Endodermal cell (in vitro differentiated cells): Measurements from ENCODE around the gene CRB2. TPM values are rescaled to one million over a fixed set of nuclear protein-coding genes. Genes with fewer than 3 reads are reported as not detected.

Source experiments
- DNase-seq: peaks from one replicate; pipeline ENCODE4 v3.0.0-alpha.2; 2017
- H3K27ac ChIP-seq: 2 replicates; pipeline ENCODE4 v1.5.1; 2013; ENCODE audit warnings: mild to moderate bottlenecking, low read depth, low read length, moderate library complexity
- H3K27me3 ChIP-seq: 2 replicates; pipeline ENCODE4 v1.6.1; 2013; ENCODE audit warnings: mild to moderate bottlenecking, low read length, moderate library complexity; ENCODE audit not compliant: insufficient read depth, control insufficient read depth, poor library complexity, severe bottlenecking
- H3K36me3 ChIP-seq: 2 replicates; pipeline ENCODE4 v1.7.0; 2013; ENCODE audit warnings: mild to moderate bottlenecking, low read length, moderate library complexity; ENCODE audit not compliant: control insufficient read depth, insufficient read depth
- H3K4me1 ChIP-seq: one replicate; pipeline ENCODE4 v1.7.0; 2013; ENCODE audit warnings: low read length; ENCODE audit not compliant: control insufficient read depth, insufficient read depth
- H3K4me3 ChIP-seq: 2 replicates; pipeline ENCODE4 v1.5.1; 2013; ENCODE audit warnings: mild to moderate bottlenecking, low read length, moderate library complexity
- H3K9ac ChIP-seq: 2 replicates; pipeline ENCODE4 v1.6.1; 2013; ENCODE audit warnings: mild to moderate bottlenecking, low read length, moderate library complexity; ENCODE audit not compliant: poor library complexity, severe bottlenecking; ENCODE audit errors: extremely low read depth
- H3K9me3 ChIP-seq: 2 replicates; pipeline ENCODE4 v1.6.1; 2013; ENCODE audit warnings: mild to moderate bottlenecking, low read length, moderate library complexity; ENCODE audit not compliant: control insufficient read depth
- H3K27ac Mint-ChIP-seq: 2 replicates; pipeline ENCODE4 v1.8.0; 2020; ENCODE audit warnings: mixed read lengths
- H3K27me3 Mint-ChIP-seq: 2 replicates; pipeline ENCODE4 v1.8.0; 2021; ENCODE audit warnings: mild to moderate bottlenecking, mixed read lengths; ENCODE audit not compliant: insufficient read depth
- H3K36me3 Mint-ChIP-seq: 2 replicates; pipeline ENCODE4 v1.8.0; 2020; ENCODE audit warnings: low read depth, mixed read lengths
- H3K4me1 Mint-ChIP-seq: 2 replicates; pipeline ENCODE4 v1.8.0; 2020; ENCODE audit warnings: mixed read lengths
- H3K4me3 Mint-ChIP-seq: 2 replicates; pipeline ENCODE4 v1.8.0; 2020; ENCODE audit warnings: mild to moderate bottlenecking, moderate library complexity, mixed read lengths
- H3K9me3 Mint-ChIP-seq: 2 replicates; pipeline ENCODE4 v1.8.0; 2020; ENCODE audit warnings: mild to moderate bottlenecking, mixed read lengths
- CTCF ChIP-seq: fragments of 200-600 bp; sonication (generic); conservative IDR thresholded peaks from 2 replicates; pipeline ENCODE4 v1.5.0; 2021; ENCODE audit warnings: antibody characterized with exemption, mild to moderate bottlenecking
- WGBS, 2 experiments: methylation state at CpG; one replicate each; pipeline versions ENCODE4 v1.1.5 to v1.1.7; 2013; ENCODE audit warnings: missing lambda C conversion rate in 2 of 2, mixed read lengths in 1 of 2; ENCODE audit not compliant: insufficient coverage in 1 of 2, insufficient read length in 1 of 2; 5-methylcytosine and 5-hydroxymethylcytosine counted together
- total RNA-seq, 2 donors: library from RNA; stranded (reverse); fragmentation: NEBNext Ultra II Directional in 1 of 2; extraction: Animal tissue kit (Norgen Biotek cat#: 25700) in 1 of 2; gene quantifications; 2 replicates in 1 of 2; 3 replicates in 1 of 2; pipeline ENCODE4 v1.2.1, GENCODE V29; 2021

Gene CRB2
- total RNA-seq, 2 donors from 2014 or later: 0.75 to 2.0 TPM

DNA sequence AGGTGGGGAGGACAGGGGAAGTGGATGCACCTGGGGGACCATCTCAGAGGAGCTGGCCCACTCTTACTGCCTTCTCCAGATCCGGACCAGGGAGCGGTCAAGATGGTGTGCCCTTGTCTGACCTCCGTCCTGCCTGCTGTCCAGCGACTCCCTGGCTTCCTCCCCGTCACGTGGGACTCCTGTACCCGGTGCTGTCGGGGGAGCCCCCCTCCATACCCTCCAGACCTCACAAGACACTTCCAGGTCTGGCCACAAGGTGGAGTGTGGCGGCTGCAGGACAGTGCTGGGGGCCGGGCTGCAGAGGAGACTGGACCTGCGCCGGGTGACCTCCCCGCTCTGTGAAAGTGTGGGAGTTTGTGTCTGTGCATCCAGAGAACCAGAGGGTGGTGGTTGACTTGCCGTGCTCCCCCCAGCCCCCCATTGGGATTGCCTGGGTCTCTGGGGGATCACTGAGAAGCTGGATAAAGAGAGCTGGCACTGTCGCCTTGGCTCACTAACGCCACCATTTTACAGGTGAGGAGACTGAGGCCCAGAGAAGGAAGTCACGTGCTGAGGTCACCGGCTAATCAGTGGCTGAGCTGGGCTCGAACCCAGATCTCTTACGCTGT is 1.9 kb upstream of the CRB2 start:
- H3K4me3 ChIP-seq: no peak overlapping the region
- peaks cover 32% of the 10 kb centered on the region for H3K27me3 Mint-ChIP-seq
- H3K9me3 Mint-ChIP-seq: no peaks in the 10 kb centered on the region
- H3K4me1 Mint-ChIP-seq: peaks cover 27% of the 10 kb centered on the region
- peak; percentile 96 for DNase-seq
- no peak overlapping the region for H3K27ac Mint-ChIP-seq
- H3K27me3 ChIP-seq: peaks cover 11% of the 10 kb centered on the region
- H3K4me3 Mint-ChIP-seq: no peak overlapping the region
- no peak overlapping the region for H3K9ac ChIP-seq
- no peak overlapping the region for H3K27ac ChIP-seq
- peaks cover 15% of the 10 kb centered on the region for H3K4me1 ChIP-seq
- WGBS, 2 experiments: 33 to 54% methylated on average over 5 to 20 of the region's 20 CpGs
- TF ChIP-seq CTCF: peak; percentile 91
- no peaks in the 10 kb centered on the region for H3K36me3 Mint-ChIP-seq
- H3K36me3 ChIP-seq: no peaks in the 10 kb centered on the region
- H3K9me3 ChIP-seq: no peaks in the 10 kb centered on the region

DNA sequence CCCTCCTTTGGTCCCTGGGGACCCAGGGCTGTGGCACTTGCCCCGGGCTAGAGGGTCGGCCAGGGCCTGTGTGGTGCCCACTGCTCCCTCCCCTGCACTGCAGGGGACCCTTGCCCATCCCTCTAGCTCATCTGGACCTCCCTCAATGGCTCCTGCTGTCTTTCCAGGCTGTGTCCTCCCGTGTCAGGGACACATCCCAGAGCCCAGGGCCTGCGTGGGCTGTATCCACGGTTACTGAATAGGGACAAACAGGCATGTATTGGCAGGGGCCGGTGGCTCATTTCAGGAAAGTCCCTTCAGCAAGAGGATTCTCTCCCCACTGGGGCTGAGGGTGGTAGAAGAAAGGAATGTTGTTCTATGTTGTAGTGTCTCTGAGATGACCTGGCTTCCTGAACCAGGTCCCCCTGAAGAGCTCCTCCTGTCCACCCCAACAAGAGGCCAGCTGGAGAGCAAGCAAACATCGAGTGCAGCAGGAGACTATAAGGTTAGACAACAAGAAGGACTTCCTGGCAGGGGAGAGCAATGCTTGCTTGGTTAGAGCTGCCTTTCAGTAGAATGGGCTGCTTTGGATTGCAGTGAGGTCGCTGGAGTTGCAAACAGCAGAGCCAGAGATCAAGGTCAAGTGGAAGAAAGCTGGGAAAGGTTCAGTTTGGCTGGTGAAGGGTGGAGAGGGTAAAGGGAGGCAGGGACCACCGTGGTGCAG is 1.0 kb upstream of the CRB2 start:
- H3K27me3 ChIP-seq: peaks cover 11% of the 10 kb centered on the region
- Mint-ChIP-seq H3K36me3 (no peaks in the 10 kb centered on the region), H3K27me3 (peaks cover 32% of the 10 kb centered on the region), H3K4me3 (peak overlapping the region; percentile 41), H3K9me3 (no peaks in the 10 kb centered on the region), H3K27ac (no peak overlapping the region), H3K4me1 (peaks cover 34% of the 10 kb centered on the region)
- peak; percentile 56 for DNase-seq
- H3K4me3 ChIP-seq: no peak overlapping the region
- no peaks in the 10 kb centered on the region for H3K9me3 ChIP-seq
- no peak overlapping the region for H3K27ac ChIP-seq
- H3K36me3 ChIP-seq: no peaks in the 10 kb centered on the region
- peaks cover 21% of the 10 kb centered on the region for H3K4me1 ChIP-seq
- 55 to 58% methylated on average over 3 to 9 of the region's 9 CpGs for WGBS, 2 experiments
- H3K9ac ChIP-seq: no peak overlapping the region
- no peak for TF ChIP-seq CTCF

DNA sequence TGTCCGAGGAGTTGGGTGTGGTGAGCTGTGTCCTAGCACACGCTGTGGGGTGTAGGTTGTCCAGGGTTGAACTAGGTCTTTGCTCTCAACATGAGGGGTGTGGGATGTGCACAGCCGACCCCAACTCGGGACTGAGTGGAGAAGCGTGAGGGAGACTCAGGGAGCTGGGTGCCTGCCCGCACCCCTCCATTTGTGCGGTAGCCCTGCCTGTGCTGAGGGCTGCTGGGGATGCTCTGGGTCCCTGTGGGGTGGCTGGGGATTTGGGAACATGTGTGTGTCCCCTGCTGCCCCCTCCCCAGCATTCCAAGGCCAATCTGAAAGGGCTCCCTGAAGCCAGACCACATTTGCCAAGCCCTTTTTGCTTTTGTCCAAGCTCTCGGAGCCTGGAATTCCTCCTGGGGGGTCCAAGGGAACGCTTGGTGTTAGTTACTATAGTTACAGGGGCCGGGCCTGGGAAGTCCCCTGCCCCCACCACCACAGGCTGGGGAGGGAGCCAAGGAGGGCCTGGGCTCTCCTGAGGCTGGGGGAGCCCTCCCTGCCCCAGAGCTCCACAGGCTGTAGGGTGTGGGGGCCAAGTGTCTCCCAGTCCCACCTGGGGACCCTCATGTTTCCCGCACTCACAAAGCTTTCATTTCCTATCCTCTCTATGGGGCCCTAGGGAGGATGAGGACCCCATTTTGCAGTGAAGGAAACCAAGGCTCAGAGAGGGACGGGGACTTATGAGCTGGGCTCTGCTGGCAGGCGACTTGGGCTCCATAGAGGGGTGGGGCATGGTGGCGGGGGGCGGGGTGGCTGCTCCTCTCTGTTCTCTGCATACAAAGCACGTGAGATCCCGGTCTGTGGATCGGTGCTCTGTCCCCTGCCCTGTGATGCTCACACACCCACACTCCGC is 1.1 kb downstream of the CRB2 start:
- Histone ChIP-seq H3K4me1 (peaks cover 33% of the 10 kb centered on the region), H3K27me3 (peaks cover 11% of the 10 kb centered on the region), H3K9ac (no peak overlapping the region), H3K36me3 (no peaks in the 10 kb centered on the region), H3K9me3 (no peaks in the 10 kb centered on the region), H3K27ac (peak overlapping the region; percentile 97), H3K4me3 (peak overlapping the region; percentile 49)
- no peak overlapping the region for H3K27ac Mint-ChIP-seq
- peaks cover 25% of the 10 kb centered on the region for H3K27me3 Mint-ChIP-seq
- peaks cover 45% of the 10 kb centered on the region for H3K4me1 Mint-ChIP-seq
- H3K9me3 Mint-ChIP-seq: no peaks in the 10 kb centered on the region
- H3K4me3 Mint-ChIP-seq: peak overlapping the region; percentile 10
- TF ChIP-seq CTCF: no peak
- no peaks in the 10 kb centered on the region for H3K36me3 Mint-ChIP-seq
- peak; percentile 62 for DNase-seq
- 41 to 62% methylated on average over 4 to 19 of the region's 19 CpGs for WGBS, 2 experiments
